ENCODE data around the gene JARID2. TPM values are rescaled to one million over a fixed set of nuclear protein-coding genes. Genes with fewer than 3 reads are reported as not detected.
"Not testable (repeated sequence)": the region's sequence is repeated elsewhere in the genome, so short reads cannot be mapped to it uniquely, and the experiment has no call there.

The JARID2 gene
- total and polyA plus RNA-seq, 3 experiments from 2014 or later, result 12.0 to 25.5 (median 25.0) TPM

DNA sequence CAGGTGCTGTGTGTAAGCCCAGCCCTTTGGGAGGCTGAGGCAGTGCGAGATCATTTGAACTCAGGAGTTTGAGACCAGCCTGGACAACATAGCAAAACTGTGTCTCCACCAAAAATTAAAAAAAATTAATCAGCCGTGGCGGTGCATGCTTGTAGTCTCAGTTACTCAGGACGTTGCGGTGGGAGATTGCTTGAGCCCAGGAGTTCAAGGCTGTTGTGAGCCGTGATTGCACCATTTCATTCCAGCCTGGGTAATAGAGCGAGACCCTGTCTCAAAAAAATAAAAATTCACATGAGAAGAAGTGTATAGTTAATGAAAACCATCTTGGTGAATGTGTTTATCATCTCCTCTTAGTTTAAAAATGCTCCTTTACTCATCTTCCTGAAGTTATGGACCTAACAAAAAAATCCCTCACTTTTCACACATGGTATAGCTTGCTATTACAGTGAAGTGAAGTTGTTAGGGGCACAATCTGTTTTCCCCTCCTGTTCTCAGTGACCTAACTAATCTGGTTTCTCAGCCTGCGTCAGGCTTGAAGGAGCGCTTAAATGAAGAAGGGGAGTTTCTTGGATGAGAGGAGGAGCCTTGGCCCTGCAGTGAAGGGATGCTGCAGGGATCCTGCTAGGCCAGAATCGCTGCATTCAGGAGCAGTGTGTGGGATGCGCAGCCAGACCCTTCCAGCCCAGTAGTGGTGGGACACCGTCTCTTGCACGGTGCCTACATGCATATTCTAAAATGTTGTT is 45.3 kb downstream of the JARID2 start:
- Mint-ChIP-seq H3K4me1 (peaks cover 60 to 76% (median 76%) of the 10 kb centered on the region in 3 donors), H3K36me3 (peaks cover 0 to 14% (median 0%) of the 10 kb centered on the region in 3 donors), H3K4me3 (no peak overlapping the region), H3K27me3 (no peaks in the 10 kb centered on the region), H3K27ac (peak overlapping the region in 4 of 8 donors; percentile 12 to 66 (median 30)), H3K9me3 (no peaks in the 10 kb centered on the region)
- Histone ChIP-seq H3K9me3 (ENCODE audit: low read length) (no peaks in the 10 kb centered on the region), H3K27ac (ENCODE audit: low read depth, low read length) (no peak overlapping the region), H3K36me3 (ENCODE audit: insufficient read depth, low read length) (no peaks in the 10 kb centered on the region), H3K27me3 (ENCODE audit: insufficient read depth, low read length, poor library complexity, severe bottlenecking) (no peaks in the 10 kb centered on the region), H3K4me1 (ENCODE audit: insufficient read depth, low read length) (peaks cover 22% of the 10 kb centered on the region), H3K4me3 (ENCODE audit: low read length) (no peak overlapping the region)
- ChIA-PET POLR2A (no interaction called here), CTCF (no interaction called here)
- DNase-seq, result no peak

GRCh38 chr6:15292721-15293302 is 46.9 kb downstream of the JARID2 start:
- ChIA-PET POLR2A (no interaction called here), CTCF (no interaction called here)
- Mint-ChIP-seq H3K27me3 (no peaks in the 10 kb centered on the region), H3K4me3 (peak overlapping the region in 1 of 7 donors; percentile 24), H3K27ac (peak overlapping the region in 5 of 8 donors; percentile 4 to 71 (median 59)), H3K9me3 (no peaks in the 10 kb centered on the region), H3K36me3 (peaks cover 0 to 14% (median 0%) of the 10 kb centered on the region in 3 donors), H3K4me1 (peaks cover 67 to 85% (median 83%) of the 10 kb centered on the region in 3 donors)
- Histone ChIP-seq H3K9me3 (ENCODE audit: low read length) (no peaks in the 10 kb centered on the region), H3K36me3 (ENCODE audit: insufficient read depth, low read length) (no peaks in the 10 kb centered on the region), H3K4me3 (ENCODE audit: low read length) (no peak overlapping the region), H3K4me1 (ENCODE audit: insufficient read depth, low read length) (peaks cover 32% of the 10 kb centered on the region), H3K27me3 (ENCODE audit: insufficient read depth, low read length, poor library complexity, severe bottlenecking) (no peaks in the 10 kb centered on the region), H3K27ac (ENCODE audit: low read depth, low read length) (no peak overlapping the region)
- DNase-seq, result no peak

DNA sequence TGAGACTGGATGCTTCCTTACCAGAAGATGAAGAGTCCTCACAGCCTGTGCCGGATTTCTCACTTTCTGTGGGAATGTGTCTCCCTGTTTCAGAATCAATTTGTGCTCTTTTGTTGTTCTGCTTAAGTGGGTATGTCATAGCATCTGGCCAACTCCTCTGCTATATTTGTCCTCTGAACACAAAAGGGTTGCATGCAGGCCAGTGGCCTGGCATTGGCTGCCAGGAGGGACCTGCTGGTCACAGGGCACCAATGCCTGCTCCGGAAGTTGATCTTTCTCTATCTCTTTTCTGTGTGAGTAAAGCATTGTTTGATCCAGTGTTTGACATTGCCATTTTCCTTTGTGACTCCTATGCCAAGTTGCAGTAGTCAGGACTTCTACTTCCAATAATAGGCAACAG is 47.8 kb downstream of the JARID2 start:
- Histone ChIP-seq H3K4me3 (ENCODE audit: low read length) (no peak overlapping the region), H3K4me1 (ENCODE audit: insufficient read depth, low read length) (peaks cover 26% of the 10 kb centered on the region), H3K36me3 (ENCODE audit: insufficient read depth, low read length) (no peaks in the 10 kb centered on the region), H3K27me3 (ENCODE audit: insufficient read depth, low read length, poor library complexity, severe bottlenecking) (no peaks in the 10 kb centered on the region), H3K27ac (ENCODE audit: low read depth, low read length) (no peak overlapping the region), H3K9me3 (ENCODE audit: low read length) (no peaks in the 10 kb centered on the region)
- Mint-ChIP-seq H3K9me3 (no peaks in the 10 kb centered on the region), H3K36me3 (peaks cover 0 to 11% (median 0%) of the 10 kb centered on the region in 3 donors), H3K4me1 (peaks cover 65 to 85% (median 82%) of the 10 kb centered on the region in 3 donors), H3K4me3 (no peak overlapping the region), H3K27ac (peak overlapping the region in 2 of 8 donors; percentile 4 to 71), H3K27me3 (no peaks in the 10 kb centered on the region)
- ChIA-PET POLR2A (no interaction called here), CTCF (no interaction called here)
- no peak for DNase-seq

GRCh38 chr6:15294504-15294903 is 48.6 kb downstream of the JARID2 start:
- Mint-ChIP-seq H3K27me3 (no peaks in the 10 kb centered on the region), H3K36me3 (peaks cover 0 to 10% (median 0%) of the 10 kb centered on the region in 3 donors), H3K4me3 (peak overlapping the region in 2 of 7 donors; percentile 39 to 48), H3K9me3 (no peaks in the 10 kb centered on the region), H3K4me1 (peaks cover 69 to 89% (median 86%) of the 10 kb centered on the region in 3 donors), H3K27ac (peak overlapping the region in 5 of 8 donors; percentile 12 to 71 (median 22))
- H3K27me3 ChIP-seq (ENCODE audit: insufficient read depth, low read length, poor library complexity, severe bottlenecking), result no peaks in the 10 kb centered on the region
- H3K9me3 ChIP-seq (ENCODE audit: low read length), result no peaks in the 10 kb centered on the region
- ChIA-PET CTCF (no interaction called here), POLR2A (no interaction called here)
- no peaks in the 10 kb centered on the region for H3K36me3 ChIP-seq (ENCODE audit: insufficient read depth, low read length)
- peaks cover 27% of the 10 kb centered on the region for H3K4me1 ChIP-seq (ENCODE audit: insufficient read depth, low read length)
- no peak overlapping the region for H3K27ac ChIP-seq (ENCODE audit: low read depth, low read length)
- DNase-seq, result no peak
- H3K4me3 ChIP-seq (ENCODE audit: low read length), result no peak overlapping the region

- no peaks in the 10 kb centered on the region for H3K27me3 Mint-ChIP-seq
- DNase-seq, result no peak
- Histone ChIP-seq H3K9me3 (ENCODE audit: low read length) (no peaks in the 10 kb centered on the region), H3K27ac (ENCODE audit: low read depth, low read length) (no peak overlapping the region), H3K4me1 (ENCODE audit: insufficient read depth, low read length) (peaks cover 45% of the 10 kb centered on the region), H3K27me3 (ENCODE audit: insufficient read depth, low read length, poor library complexity, severe bottlenecking) (no peaks in the 10 kb centered on the region), H3K4me3 (ENCODE audit: low read length) (no peak overlapping the region), H3K36me3 (ENCODE audit: insufficient read depth, low read length) (no peaks in the 10 kb centered on the region)
- peak overlapping the region; percentile 40 to 92 (median 84) for H3K27ac Mint-ChIP-seq
- peaks cover 78 to 92% (median 89%) of the 10 kb centered on the region in 3 donors for H3K4me1 Mint-ChIP-seq
- peaks cover 0 to 8% (median 0%) of the 10 kb centered on the region in 3 donors for H3K36me3 Mint-ChIP-seq
- POLR2A ChIA-PET, result no interaction called here
- no peaks in the 10 kb centered on the region for H3K9me3 Mint-ChIP-seq
- peak overlapping the region in 5 of 7 donors; percentile 20 to 65 (median 44) for H3K4me3 Mint-ChIP-seq
- CTCF ChIA-PET, result interaction anchor here (1.9 kb wide), 1 partner anchor 51 kb away, joined by 4 read pairs; the partner anchor contains the start of gene JARID2
Measured at GRCh38 chr6:15296249-15296648, 50.4 kb downstream of the JARID2 start.

DNA sequence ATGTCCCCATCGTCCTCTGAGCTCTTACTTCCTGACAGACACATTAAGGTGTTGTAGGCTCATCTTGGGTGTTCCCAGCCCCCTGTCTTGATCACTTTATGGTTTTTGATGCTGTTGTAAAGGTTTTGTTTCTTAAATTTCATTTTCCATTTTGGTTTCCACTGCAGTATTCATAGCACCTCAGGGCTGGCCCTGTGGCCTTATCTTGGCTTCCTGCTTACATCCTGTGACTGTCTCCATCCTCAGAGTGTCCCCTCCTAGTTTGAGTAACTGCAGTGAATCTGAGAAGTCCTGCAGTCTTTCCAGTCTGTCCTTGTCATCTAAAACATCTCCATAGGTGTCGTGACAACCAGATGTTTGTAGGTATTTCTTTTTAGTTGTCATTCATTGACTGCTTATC is 50.9 kb downstream of the JARID2 start:
- Histone ChIP-seq H3K4me1 (ENCODE audit: insufficient read depth, low read length) (peaks cover 50% of the 10 kb centered on the region), H3K36me3 (ENCODE audit: insufficient read depth, low read length) (no peaks in the 10 kb centered on the region), H3K27ac (ENCODE audit: low read depth, low read length) (no peak overlapping the region), H3K27me3 (ENCODE audit: insufficient read depth, low read length, poor library complexity, severe bottlenecking) (no peaks in the 10 kb centered on the region), H3K4me3 (ENCODE audit: low read length) (no peak overlapping the region), H3K9me3 (ENCODE audit: low read length) (no peaks in the 10 kb centered on the region)
- Mint-ChIP-seq H3K4me1 (peaks cover 78 to 92% (median 89%) of the 10 kb centered on the region in 3 donors), H3K9me3 (no peaks in the 10 kb centered on the region), H3K4me3 (peak overlapping the region in 5 of 7 donors; percentile 28 to 65 (median 53)), H3K27me3 (no peaks in the 10 kb centered on the region), H3K36me3 (peaks cover 0 to 7% (median 0%) of the 10 kb centered on the region in 3 donors), H3K27ac (peak overlapping the region; percentile 40 to 92 (median 84))
- CTCF ChIA-PET, result interaction anchor here (1.9 kb wide), 1 partner anchor 51 kb away, joined by 4 read pairs; the partner anchor contains the start of gene JARID2
- POLR2A ChIA-PET, result no interaction called here
- DNase-seq, result peak in 1 of 5 donors; percentile 5

- not testable (repeated sequence) for H3K27me3 Mint-ChIP-seq; H3K4me3 ChIP-seq (ENCODE audit: low read length); H3K36me3 ChIP-seq (ENCODE audit: insufficient read depth, low read length); H3K27me3 ChIP-seq (ENCODE audit: insufficient read depth, low read length, poor library complexity, severe bottlenecking); H3K9me3 Mint-ChIP-seq; H3K36me3 Mint-ChIP-seq; H3K27ac ChIP-seq (ENCODE audit: low read depth, low read length); DNase-seq; H3K9me3 ChIP-seq (ENCODE audit: low read length)
- peak overlapping the region in 1 of 8 donors; percentile 74 for H3K27ac Mint-ChIP-seq
- peak overlapping the region in 1 of 7 donors; percentile 11 for H3K4me3 Mint-ChIP-seq
- ChIA-PET POLR2A (interaction anchor here (0.8 kb wide), 1 partner anchor 142 kb away, joined by 5 read pairs; no protein-coding TSS in a partner anchor), CTCF (interaction anchor here (1.9 kb wide), 1 partner anchor 52 kb away, joined by 4 read pairs; the partner anchor contains the start of gene JARID2)
- H3K4me1 Mint-ChIP-seq, result peaks cover 81 to 93% (median 91%) of the 10 kb centered on the region in 3 donors
- H3K4me1 ChIP-seq (ENCODE audit: insufficient read depth, low read length), result peaks cover 52% of the 10 kb centered on the region
Measured at GRCh38 chr6:15297167-15297566, 51.3 kb downstream of the JARID2 start.
